Caco-2 (cell line): Measurements from ENCODE around the gene CT47B1. TPM values are rescaled to one million over a fixed set of nuclear protein-coding genes. Genes with fewer than 3 reads are reported as not detected.
"Not testable (repeated sequence)": the region's sequence is repeated elsewhere in the genome, so short reads cannot be mapped to it uniquely, and the experiment has no call there.

Experiments used
- BruUV-seq: library from RNA; stranded (reverse); fragments of 400-500 nt; replicated peaks from 2 replicates; lab custom pipeline; 2021; lab: Mats Ljungman, UMichigan
- CTCF ChIA-PET: fragments of 300-600 bp; sonication (Branson Sonifier 250); formaldehyde crosslinking; loops from one replicate; lab custom pipeline; 2022; ENCODE audit warnings: antibody characterized with exemption; lab: Charles Lee
- POLR2A ChIA-PET: fragments of 300-600 bp; sonication (Branson Sonifier 250); formaldehyde crosslinking; loops from one replicate; lab custom pipeline; 2022; ENCODE audit warnings: antibody characterized with exemption; lab: Charles Lee
- DNase-seq, 2 experiments: peaks; one replicate each; pipeline versions ENCODE4 v3.0.0 to v3.0.0-alpha.2; 2020 to 2022
- H3K27me3 ChIP-seq: replicated peaks from 2 replicates; pipeline ENCODE4 v1.6.0; 2011; ENCODE audit warnings: low read length; ENCODE audit not compliant: control insufficient read depth, insufficient read depth
- H3K36me3 ChIP-seq: 2 replicates; pipeline ENCODE4 v1.5.1; 2011; ENCODE audit warnings: low read length; ENCODE audit not compliant: control insufficient read depth, insufficient read depth
- H3K4me1 ChIP-seq: fragments of 250-450 bp; sonication (Bioruptor Pico); 2 replicates; pipeline ENCODE4 v1.5.1; 2020; ENCODE audit warnings: mild to moderate bottlenecking
- H3K4me3 ChIP-seq: 2 replicates; pipeline ENCODE4 v1.5.1; 2011; ENCODE audit warnings: low read depth, mild to moderate bottlenecking, control low read depth, low read length
- H3K9me3 ChIP-seq: fragments of 250-450 bp; sonication (Bioruptor Pico); 2 replicates; pipeline ENCODE4 v1.5.1; 2020; ENCODE audit warnings: mild to moderate bottlenecking, moderate library complexity
- H3K27ac Mint-ChIP-seq: one replicate; pipeline ENCODE4 v1.8.0; 2022; ENCODE audit warnings: mixed read lengths; ENCODE audit not compliant: unreplicated experiment
- H3K27me3 Mint-ChIP-seq: one replicate; pipeline ENCODE4 v1.8.0; 2022; ENCODE audit warnings: mixed read lengths; ENCODE audit not compliant: insufficient read depth, unreplicated experiment
- H3K36me3 Mint-ChIP-seq: one replicate; pipeline ENCODE4 v1.8.0; 2022; ENCODE audit warnings: mild to moderate bottlenecking, mixed read lengths; ENCODE audit not compliant: insufficient read depth, unreplicated experiment
- H3K4me1 Mint-ChIP-seq: one replicate; pipeline ENCODE4 v1.8.0; 2022; ENCODE audit warnings: low read depth, mixed read lengths; ENCODE audit not compliant: unreplicated experiment
- H3K4me3 Mint-ChIP-seq: one replicate; pipeline ENCODE4 v1.8.0; 2022; ENCODE audit warnings: mild to moderate bottlenecking, moderate library complexity, mixed read lengths; ENCODE audit not compliant: unreplicated experiment
- H3K9me3 Mint-ChIP-seq: one replicate; pipeline ENCODE4 v1.8.0; 2022; ENCODE audit warnings: mixed read lengths; ENCODE audit not compliant: unreplicated experiment
- CTCF ChIP-seq, 2 experiments: fragments of 200-600 bp in 1 of 2; IDR thresholded peaks; 1 replicate in 1 of 2; 2 replicates in 1 of 2; pipeline versions ENCODE4 v1.5.1 to v1.8.0; 2011 to 2022; ENCODE audit warnings: antibody characterized with exemption in 1 of 2, control low read depth in 1 of 2, inconsistent platforms in 1 of 2, low read depth in 1 of 2, low read length in 1 of 2, mild to moderate bottlenecking in 1 of 2, moderate library complexity in 1 of 2; ENCODE audit not compliant: insufficient read depth in 1 of 2, severe bottlenecking in 1 of 2, unreplicated experiment in 1 of 2
- intact Hi-C: fragments of 100-400 bp; cut with micrococcal nuclease; formaldehyde crosslinking; loops from one replicate; pipeline ENCODE4 v1.10.0; 2022; ENCODE audit not compliant: unreplicated experiment
- total RNA-seq: library from RNA; stranded (reverse); gene quantifications from 2 replicates; pipeline ENCODE4 v1.2.3, GENCODE V29; 2022

Gene CT47B1
- total RNA-seq, 1 experiment from 2014 or later, result not detected

- no peak overlapping the region for H3K4me3 Mint-ChIP-seq
- no peaks in the 10 kb centered on the region for H3K9me3 Mint-ChIP-seq
- H3K36me3 Mint-ChIP-seq, result no peaks in the 10 kb centered on the region
- Histone ChIP-seq H3K36me3 (no peaks in the 10 kb centered on the region), H3K9me3 (no peaks in the 10 kb centered on the region), H3K4me3 (no peak overlapping the region), H3K4me1 (no peaks in the 10 kb centered on the region), H3K27me3 (no peaks in the 10 kb centered on the region)
- DNase-seq, result no peak
- CTCF ChIA-PET, result no interaction called here
- TF ChIP-seq CTCF (IDR thresholded peaks at IDR 0.05; ENCODE audit: insufficient read depth in 1 of 2, low read depth in 1 of 2, low read length in 1 of 2, severe bottlenecking in 1 of 2, unreplicated experiment in 1 of 2), result no peak
- POLR2A ChIA-PET, result no interaction called here
- intact Hi-C loops, result no loop called here
- BruUV-seq, result no TSS peak
- H3K27ac Mint-ChIP-seq, result no peak overlapping the region
- H3K4me1 Mint-ChIP-seq, result no peaks in the 10 kb centered on the region
- H3K27me3 Mint-ChIP-seq, result peaks cover 2% of the 10 kb centered on the region
Observed at GRCh38 chrX:120840827-120841226, 34.8 kb downstream of the CT47B1 start.

- Mint-ChIP-seq H3K9me3 (no peaks in the 10 kb centered on the region), H3K27ac (no peak overlapping the region), H3K4me3 (no peak overlapping the region), H3K27me3 (peaks cover 2% of the 10 kb centered on the region), H3K36me3 (no peaks in the 10 kb centered on the region), H3K4me1 (no peaks in the 10 kb centered on the region)
- BruUV-seq, result no TSS peak
- intact Hi-C loops, result no loop called here
- DNase-seq, result no peak
- ChIA-PET CTCF (no interaction called here), POLR2A (no interaction called here)
- Histone ChIP-seq H3K9me3 (no peaks in the 10 kb centered on the region), H3K36me3 (no peaks in the 10 kb centered on the region), H3K4me1 (no peaks in the 10 kb centered on the region), H3K27me3 (no peaks in the 10 kb centered on the region), H3K4me3 (no peak overlapping the region)
- TF ChIP-seq CTCF (IDR thresholded peaks at IDR 0.05; ENCODE audit: insufficient read depth in 1 of 2, low read depth in 1 of 2, low read length in 1 of 2, severe bottlenecking in 1 of 2, unreplicated experiment in 1 of 2), result no peak
Observed at GRCh38 chrX:120839491-120839890, 36.2 kb downstream of the CT47B1 start.

GRCh38 chrX:120827213-120827612, 48.5 kb downstream of the CT47B1 start:
- H3K4me1 Mint-ChIP-seq, H3K9me3 ChIP-seq, H3K36me3 Mint-ChIP-seq, H3K27me3 Mint-ChIP-seq, H3K36me3 ChIP-seq, H3K27ac Mint-ChIP-seq, H3K4me3 Mint-ChIP-seq, BruUV-seq, CTCF ChIA-PET, intact Hi-C loops, H3K4me3 ChIP-seq, H3K27me3 ChIP-seq, POLR2A ChIA-PET, DNase-seq, H3K9me3 Mint-ChIP-seq, H3K4me1 ChIP-seq: not testable (repeated sequence)

- no peaks in the 10 kb centered on the region for H3K27me3 ChIP-seq
- no peaks in the 10 kb centered on the region for H3K36me3 Mint-ChIP-seq
- no peaks in the 10 kb centered on the region for H3K36me3 ChIP-seq
- H3K9me3 Mint-ChIP-seq, result peaks cover 6% of the 10 kb centered on the region
- no peaks in the 10 kb centered on the region for H3K4me1 Mint-ChIP-seq
- no peaks in the 10 kb centered on the region for H3K4me1 ChIP-seq
- POLR2A ChIA-PET, result no interaction called here
- no TSS peak for BruUV-seq
- H3K27ac Mint-ChIP-seq, result no peak overlapping the region
- H3K9me3 ChIP-seq, result no peaks in the 10 kb centered on the region
- CTCF ChIA-PET, result no interaction called here
- TF ChIP-seq CTCF (IDR thresholded peaks at IDR 0.05; ENCODE audit: insufficient read depth in 1 of 2, low read depth in 1 of 2, low read length in 1 of 2, severe bottlenecking in 1 of 2, unreplicated experiment in 1 of 2), result no peak
- H3K27me3 Mint-ChIP-seq, result no peaks in the 10 kb centered on the region
- no peak overlapping the region for H3K4me3 ChIP-seq
- intact Hi-C loops, result no loop called here
- DNase-seq, result no peak
- no peak overlapping the region for H3K4me3 Mint-ChIP-seq
Observed at GRCh38 chrX:120825146-120825545, 50.5 kb downstream of the CT47B1 start.
